DMS53 treated with DMSO at 0.1 percent for 48 hours (cell line): Measurements from ENCODE around the gene SYNE3.
A peak's percentile ranks its signal among the peaks of the same experiment; 100 is the strongest.
"Not testable (repeated sequence)": the region's sequence is repeated elsewhere in the genome, so short reads cannot be mapped to it uniquely, and the experiment has no call there.

Experiments used
- DNase-seq: peaks from one replicate; lab custom pipeline; 2025; ENCODE audit not compliant: unreplicated experiment; lab: John Stamatoyannopoulos, UW

SYNE3 gene

GRCh38 chr14:95523815-95524448 lies 7.5 kb upstream of the SYNE3 start:
- peak; percentile 16 for DNase-seq

GRCh38 chr14:95523051-95523814 lies 6.8 kb upstream of the SYNE3 start:
- no peak for DNase-seq

- no peak for DNase-seq
These were observed 6.1 kb upstream of the SYNE3 start for GRCh38 chr14:95522556-95522955.

GRCh38 chr14:95522116-95522515 lies 5.7 kb upstream of the SYNE3 start:
- no peak for DNase-seq

GRCh38 chr14:95521001-95521400 lies 4.6 kb upstream of the SYNE3 start:
- no peak for DNase-seq

GRCh38 chr14:95520346-95520745 lies 3.9 kb upstream of the SYNE3 start:
- no peak for DNase-seq

GRCh38 chr14:95519699-95520098 lies 3.2 kb upstream of the SYNE3 start:
- DNase-seq: no peak

GRCh38 chr14:95518045-95518751 lies 1.7 kb upstream of the SYNE3 start:
- DNase-seq: no peak

- no peak for DNase-seq
These were observed 576 bp downstream of the SYNE3 start for GRCh38 chr14:95515596-95516552.

- DNase-seq: no peak
These were observed 1.4 kb downstream of the SYNE3 start for GRCh38 chr14:95515080-95515489.

- peak; percentile 7 for DNase-seq
These were observed 2.0 kb downstream of the SYNE3 start for GRCh38 chr14:95514131-95515079.

- no peak for DNase-seq
These were observed 3.2 kb downstream of the SYNE3 start for GRCh38 chr14:95513291-95513690.

- no peak for DNase-seq
These were observed 4.8 kb downstream of the SYNE3 start for GRCh38 chr14:95511687-95512086.

GRCh38 chr14:95510804-95511203 lies 5.6 kb downstream of the SYNE3 start:
- DNase-seq: no peak

- not testable (repeated sequence) for DNase-seq
These were observed 6.1 kb downstream of the SYNE3 start for GRCh38 chr14:95510344-95510743.

- DNase-seq: no peak
These were observed 7.0 kb downstream of the SYNE3 start for GRCh38 chr14:95509495-95509894.

- DNase-seq: no peak
These were observed 8.1 kb downstream of the SYNE3 start for GRCh38 chr14:95508377-95508776.

- no peak for DNase-seq
These were observed 8.7 kb downstream of the SYNE3 start for GRCh38 chr14:95507701-95508103.

- no peak for DNase-seq
These were observed 9.3 kb downstream of the SYNE3 start for GRCh38 chr14:95507174-95507573.
